Measurements from ENCODE around the gene DNAJC21.
A peak's percentile ranks its signal among the peaks of the same experiment; 100 is the strongest.
"Not testable (repeated sequence)": the region's sequence is repeated elsewhere in the genome, so short reads cannot be mapped to it uniquely, and the experiment has no call there.

The DNAJC21 gene

GRCh38 chr5:34923694-34924461 lies 5.5 kb upstream of the DNAJC21 start:
- no peak for DNase-seq

- DNase-seq = no peak
Observed at GRCh38 chr5:34924462-34924765, 4.9 kb upstream of the DNAJC21 start.

- DNase-seq = no peak
Observed at GRCh38 chr5:34926318-34926888, 3.0 kb upstream of the DNAJC21 start.

GRCh38 chr5:34927785-34928184 lies 1.6 kb upstream of the DNAJC21 start:
- DNase-seq = no peak

- DNase-seq = no peak
Observed at GRCh38 chr5:34928267-34928666, 1.1 kb upstream of the DNAJC21 start.

- DNase-seq = peak; percentile 94
Observed at GRCh38 chr5:34929720-34930461, 532 bp downstream of the DNAJC21 start.

GRCh38 chr5:34930462-34930844 lies 1.1 kb downstream of the DNAJC21 start:
- no peak for DNase-seq

- no peak for DNase-seq
Observed at GRCh38 chr5:34930870-34931269, 1.5 kb downstream of the DNAJC21 start.

GRCh38 chr5:34932947-34933346 lies 3.6 kb downstream of the DNAJC21 start:
- DNase-seq = no peak

- DNase-seq = no peak
Observed at GRCh38 chr5:34941936-34942335, 12.6 kb downstream of the DNAJC21 start.

GRCh38 chr5:34944044-34944443 lies 14.7 kb downstream of the DNAJC21 start:
- no peak for DNase-seq

- DNase-seq = no peak
Observed at GRCh38 chr5:34944460-34945047, 15.2 kb downstream of the DNAJC21 start.

- DNase-seq = no peak
Observed at GRCh38 chr5:34957321-34957720, 28.0 kb downstream of the DNAJC21 start.

GRCh38 chr5:34957857-34958690 lies 28.7 kb downstream of the DNAJC21 start:
- no peak for DNase-seq

GRCh38 chr5:34959323-34959722 lies 30.0 kb downstream of the DNAJC21 start:
- DNase-seq = no peak

- DNase-seq = no peak
Observed at GRCh38 chr5:34967540-34967939, 38.2 kb downstream of the DNAJC21 start.

GRCh38 chr5:34968258-34968657 lies 38.9 kb downstream of the DNAJC21 start:
- no peak for DNase-seq

- DNase-seq = no peak
Observed at GRCh38 chr5:34970552-34970951, 41.2 kb downstream of the DNAJC21 start.

- DNase-seq = not testable (repeated sequence)
Observed at GRCh38 chr5:34971655-34972054, 42.3 kb downstream of the DNAJC21 start.

- no peak for DNase-seq
Observed at GRCh38 chr5:34976347-34976746, 47.0 kb downstream of the DNAJC21 start.

GRCh38 chr5:34977934-34978613 lies 48.7 kb downstream of the DNAJC21 start:
- DNase-seq = no peak

GRCh38 chr5:34978681-34979080 lies 49.3 kb downstream of the DNAJC21 start:
- no peak for DNase-seq
